ENCODE data around the gene CD151.

The CD151 gene

GRCh38 chr11:850775-851763 is 18.3 kb downstream of the CD151 start:
- no peak for DNase-seq (ENCODE audit: low read depth)
- TF ChIP-seq CTCF (IDR thresholded peaks at IDR 0.05; ENCODE audit: low read length, missing control alignments): no peak
- H3K4me3 ChIP-seq (replicated peaks; ENCODE audit: low read depth, low read length): no peak overlapping the region

- no peak for DNase-seq (ENCODE audit: low read depth)
- no peak for TF ChIP-seq CTCF (IDR thresholded peaks at IDR 0.05; ENCODE audit: low read length, missing control alignments)
These were observed 20.0 kb downstream of the CD151 start for GRCh38 chr11:852762-853161.

GRCh38 chr11:853682-854448 is 21.1 kb downstream of the CD151 start:
- TF ChIP-seq CTCF (IDR thresholded peaks at IDR 0.05; ENCODE audit: low read length, missing control alignments): no peak
- H3K4me3 ChIP-seq (replicated peaks; ENCODE audit: low read depth, low read length): no peak overlapping the region
- DNase-seq (ENCODE audit: low read depth): no peak

More at GRCh38 chr11:852762-853161, 20.0 kb downstream of the CD151 start:
- no peak overlapping the region for H3K4me3 ChIP-seq (replicated peaks; ENCODE audit: low read depth, low read length)

GRCh38 chr11:854601-855329 is 22.0 kb downstream of the CD151 start:
- no peak overlapping the region for H3K4me3 ChIP-seq (replicated peaks; ENCODE audit: low read depth, low read length)
- no peak for TF ChIP-seq CTCF (IDR thresholded peaks at IDR 0.05; ENCODE audit: low read length, missing control alignments)
- no peak for DNase-seq (ENCODE audit: low read depth)

- no peak overlapping the region for H3K4me3 ChIP-seq (replicated peaks; ENCODE audit: low read depth, low read length)
- no peak for DNase-seq (ENCODE audit: low read depth)
- no peak for TF ChIP-seq CTCF (IDR thresholded peaks at IDR 0.05; ENCODE audit: low read length, missing control alignments)
These were observed 22.6 kb downstream of the CD151 start for GRCh38 chr11:855330-855674.

- TF ChIP-seq CTCF (IDR thresholded peaks at IDR 0.05; ENCODE audit: low read length, missing control alignments): no peak
- no peak overlapping the region for H3K4me3 ChIP-seq (replicated peaks; ENCODE audit: low read depth, low read length)
- DNase-seq (ENCODE audit: low read depth): no peak
These were observed 23.0 kb downstream of the CD151 start for GRCh38 chr11:855796-856195.
